Subcutaneous adipose tissue (tissue), 4 donors: ENCODE results near the gene NUB1. TPM values are rescaled to one million over a fixed set of nuclear protein-coding genes. Genes with fewer than 3 reads are reported as not detected.

Source experiments
- CTCF ChIP-seq: fragments of 450-650 bp; IDR thresholded peaks from one replicate; pipeline ENCODE4 v1.5.1; 2016; ENCODE audit warnings: low read depth, mild to moderate bottlenecking, control low read depth, antibody characterized with exemption, moderate library complexity
- total RNA-seq, 4 donors: library from RNA; depleted of rRNA; stranded (reverse); fragments of >200 nt; gene quantifications; one replicate each; pipeline ENCODE4 v1.1.0, GENCODE V29; 2016

The NUB1 gene
- total RNA-seq, 4 donors from 2014 or later: 59.2 to 95.4 (median 66.1) TPM

- no peak for TF ChIP-seq CTCF
Observed at GRCh38 chr7:151301471-151302462, 39.8 kb upstream of the NUB1 start.

- TF ChIP-seq CTCF: no peak
Observed at GRCh38 chr7:151304856-151305255, 36.8 kb upstream of the NUB1 start.

- no peak for TF ChIP-seq CTCF
Observed at GRCh38 chr7:151306374-151306773, 35.2 kb upstream of the NUB1 start.

GRCh38 chr7:151306860-151307259 lies 34.8 kb upstream of the NUB1 start:
- TF ChIP-seq CTCF: no peak

- TF ChIP-seq CTCF: no peak
Observed at GRCh38 chr7:151307536-151307935, 34.1 kb upstream of the NUB1 start.

GRCh38 chr7:151308256-151308655 lies 33.4 kb upstream of the NUB1 start:
- no peak for TF ChIP-seq CTCF

GRCh38 chr7:151308791-151309190 lies 32.8 kb upstream of the NUB1 start:
- no peak for TF ChIP-seq CTCF
